Stimulated activated CD8-positive, alpha-beta memory T cell treated with anti-CD3 and anti-CD28 coated beads, Interleukin-12 subunit alpha, Interleukin-12 subunit beta, amount 100 ng/mL, for 4 hours (primary cell): ENCODE measurements around the gene CPN1.
"Not testable (repeated sequence)": the region's sequence is repeated elsewhere in the genome, so short reads cannot be mapped to it uniquely, and the experiment has no call there.

Experiments
- DNase-seq: peaks from one replicate; pipeline ENCODE4 v3.0.0-alpha.2; 2020; ENCODE audit warnings: low read depth

Gene CPN1

GRCh38 chr10:100022403-100022802 is 59.3 kb downstream of the CPN1 start:
- no peak for DNase-seq

- no peak for DNase-seq
Observed at GRCh38 chr10:100021322-100021721, 60.3 kb downstream of the CPN1 start.

GRCh38 chr10:100020886-100021253 is 60.8 kb downstream of the CPN1 start:
- DNase-seq = no peak

GRCh38 chr10:100020142-100020885 is 61.4 kb downstream of the CPN1 start:
- no peak for DNase-seq

- no peak for DNase-seq
Observed at GRCh38 chr10:100019787-100020141, 61.9 kb downstream of the CPN1 start.

- DNase-seq = no peak
Observed at GRCh38 chr10:100014071-100014762, 67.5 kb downstream of the CPN1 start.

- no peak for DNase-seq
Observed at GRCh38 chr10:100013621-100014020, 68.0 kb downstream of the CPN1 start.

DNA sequence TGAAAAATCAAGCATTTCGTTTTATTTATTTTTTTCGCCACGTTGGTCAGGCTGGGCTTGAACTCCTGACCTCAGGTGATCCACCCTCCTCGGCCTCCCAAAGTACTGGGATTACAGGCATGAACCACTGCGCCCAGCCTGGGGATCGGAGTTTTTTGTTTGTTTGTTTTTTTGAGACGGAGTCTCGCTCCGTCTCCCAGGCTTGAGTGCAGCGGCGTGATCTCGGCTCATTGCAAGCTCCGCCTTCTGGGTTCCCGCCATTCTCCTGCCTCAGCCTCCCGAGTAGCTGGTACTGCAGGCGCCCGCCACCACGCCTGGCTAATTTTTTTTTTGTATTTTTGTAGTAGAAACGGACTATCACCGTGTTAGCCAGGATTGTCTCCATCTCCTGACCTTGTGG is 69.8 kb downstream of the CPN1 start:
- DNase-seq = not testable (repeated sequence)

GRCh38 chr10:100009793-100010676 is 71.6 kb downstream of the CPN1 start, which contains the start of gene DNMBP:
Gene DNMBP, minus strand, starts transcription at chr10:100009947. Its CDS starts 37,823 bp downstream, at chr10:99972124.
- peak; percentile 83 for DNase-seq

DNA sequence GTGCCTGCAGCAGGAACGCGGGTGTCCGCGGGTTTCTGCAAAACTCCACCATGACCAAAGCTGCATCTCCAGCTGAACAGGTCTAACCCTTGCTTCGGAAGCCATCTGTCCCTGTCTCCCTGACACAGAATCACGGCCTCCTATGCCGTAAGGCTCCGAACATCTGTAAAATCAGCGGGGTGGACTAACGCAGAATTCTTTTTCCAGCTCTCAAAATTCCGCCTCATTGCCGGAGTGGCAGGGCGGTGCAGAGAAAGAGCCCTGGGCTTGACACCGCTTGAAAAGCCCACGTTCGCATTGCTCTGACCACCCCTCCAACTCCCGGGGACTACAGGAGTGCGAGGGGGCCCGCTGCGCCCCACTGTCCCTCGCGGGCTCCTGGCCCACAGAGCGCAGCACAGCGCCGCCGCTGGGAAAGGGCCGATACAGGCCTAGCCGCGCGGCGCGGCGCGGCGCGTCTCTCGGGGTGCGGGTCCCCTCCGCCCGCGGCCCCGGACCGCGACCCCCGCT is 72.3 kb downstream of the CPN1 start:
- no peak for DNase-seq

DNA sequence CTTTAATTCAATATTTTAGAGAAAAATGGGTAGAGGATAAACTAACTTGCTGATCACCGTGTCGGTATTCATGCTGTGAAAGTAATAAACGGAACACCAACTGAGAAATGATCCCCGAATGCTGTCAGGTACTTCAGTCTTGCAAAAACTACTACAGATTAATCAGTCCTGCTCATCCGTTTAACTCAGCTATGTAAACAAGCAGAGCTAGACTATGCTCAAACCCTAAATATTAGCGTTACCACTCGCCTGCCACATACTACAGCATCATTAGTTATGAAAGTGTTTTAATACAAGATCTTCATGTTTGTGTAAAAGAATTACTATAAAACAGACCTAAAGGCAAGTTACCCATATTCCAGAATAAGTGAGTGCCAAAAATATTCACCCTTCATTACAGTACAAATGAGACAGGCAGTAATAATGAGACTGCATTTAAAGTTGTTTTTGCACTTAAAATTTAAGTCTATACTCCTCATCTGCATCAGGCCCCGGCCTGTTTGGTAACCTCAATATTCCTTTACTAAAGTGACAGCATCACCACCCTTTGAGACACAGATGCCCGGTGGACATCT is 72.9 kb downstream of the CPN1 start:
- DNase-seq = no peak

GRCh38 chr10:100008142-100008522 is 73.5 kb downstream of the CPN1 start:
- no peak for DNase-seq

- no peak for DNase-seq
Observed at GRCh38 chr10:100007231-100008141, 74.2 kb downstream of the CPN1 start.

DNA sequence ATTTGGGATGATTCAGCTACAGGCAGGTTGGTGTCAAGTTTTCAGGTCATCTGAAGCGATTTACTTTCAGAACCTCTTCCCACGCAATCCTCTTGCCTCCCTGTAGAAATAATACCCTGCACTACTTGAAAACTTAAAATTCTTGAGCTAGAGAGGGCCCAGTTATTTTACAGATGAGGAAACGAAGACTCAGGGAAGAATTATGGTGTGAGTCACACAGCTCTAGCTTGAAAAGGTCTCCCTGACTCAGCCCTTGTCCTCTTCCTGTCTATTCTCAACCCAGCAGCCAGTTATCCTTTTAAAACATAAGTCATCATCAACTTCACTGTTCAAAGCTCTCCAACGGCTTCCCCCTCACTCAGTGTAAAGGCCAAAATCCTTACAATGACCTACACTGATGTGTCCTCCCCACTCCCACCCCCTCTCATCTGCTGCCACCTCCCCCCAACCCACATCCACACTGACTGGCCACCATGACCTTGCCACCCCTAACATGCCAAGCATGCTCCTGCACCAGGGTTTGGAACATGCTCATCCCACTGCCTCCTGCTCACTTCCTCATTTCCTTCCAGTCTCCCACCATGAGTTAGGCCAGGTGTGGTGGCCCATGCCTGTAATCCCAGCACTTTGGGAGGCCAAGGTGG is 75.3 kb downstream of the CPN1 start:
- DNase-seq = no peak

- no peak for DNase-seq
Observed at GRCh38 chr10:100004805-100005510, 76.7 kb downstream of the CPN1 start.

- no peak for DNase-seq
Observed at GRCh38 chr10:100000109-100000644, 81.5 kb downstream of the CPN1 start.

- DNase-seq = no peak
Observed at GRCh38 chr10:99999319-100000108, 82.2 kb downstream of the CPN1 start.

DNA sequence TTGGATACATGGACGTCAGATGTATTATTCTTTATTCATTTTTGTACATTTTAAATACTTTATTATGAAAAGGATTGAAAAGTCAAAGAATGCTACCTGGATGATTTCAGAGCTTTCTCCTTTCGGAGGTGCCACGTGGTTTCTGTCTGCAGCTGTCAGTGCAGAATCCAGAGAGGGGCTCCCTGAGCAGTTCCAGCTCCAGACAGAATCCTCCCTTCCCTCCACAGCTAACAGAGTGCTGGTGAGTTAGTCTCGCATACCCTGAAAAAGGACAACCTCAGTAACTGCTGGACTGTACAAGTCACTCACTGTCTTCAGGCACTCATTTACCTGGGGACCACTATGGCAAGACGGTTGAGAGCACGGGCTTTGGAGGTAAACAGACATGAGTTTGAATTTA is 82.8 kb downstream of the CPN1 start:
- no peak for DNase-seq
